Activated CD4-positive, alpha-beta T cell treated with anti-CD3 and anti-CD28 coated beads, Interleukin-2, amount 50 U/mL, for 48 hours (primary cell): ENCODE results near the gene ZMIZ1.

Experiments used
- DNase-seq, 2 experiments: peaks; one replicate each; pipeline ENCODE4 v3.0.0-alpha.2; 2020

Gene ZMIZ1

GRCh38 chr10:79066411-79067240, 2.1 kb upstream of the ZMIZ1 start:
- peak; percentile 7 to 23 for DNase-seq

- peak; percentile 87 to 89 for DNase-seq
Observed at GRCh38 chr10:79067241-79068202, 1.2 kb upstream of the ZMIZ1 start.

- peak; percentile 50 to 53 for DNase-seq
Observed at GRCh38 chr10:79068203-79068561, 584 bp upstream of the ZMIZ1 start.

GRCh38 chr10:79069325-79070080, 737 bp downstream of the ZMIZ1 start:
- peak; percentile 52 to 61 for DNase-seq

- no peak for DNase-seq
Observed at GRCh38 chr10:79070081-79070605, 1.4 kb downstream of the ZMIZ1 start.

GRCh38 chr10:79070606-79071395, 2.0 kb downstream of the ZMIZ1 start:
- peak; percentile 31 to 47 for DNase-seq

- no peak for DNase-seq
Observed at GRCh38 chr10:79071396-79071923, 2.7 kb downstream of the ZMIZ1 start.

GRCh38 chr10:79072041-79072441, 3.3 kb downstream of the ZMIZ1 start:
- DNase-seq = no peak

GRCh38 chr10:79072994-79073645, 4.4 kb downstream of the ZMIZ1 start:
- no peak for DNase-seq

- DNase-seq = no peak
Observed at GRCh38 chr10:79073784-79074432, 5.1 kb downstream of the ZMIZ1 start.

- no peak for DNase-seq
Observed at GRCh38 chr10:79074732-79075131, 6.0 kb downstream of the ZMIZ1 start.

- no peak for DNase-seq
Observed at GRCh38 chr10:79075418-79075817, 6.7 kb downstream of the ZMIZ1 start.

GRCh38 chr10:79077488-79078173, 8.9 kb downstream of the ZMIZ1 start:
- DNase-seq = no peak

GRCh38 chr10:79078367-79079053, 9.7 kb downstream of the ZMIZ1 start:
- no peak for DNase-seq

GRCh38 chr10:79079054-79079397, 10.3 kb downstream of the ZMIZ1 start:
- no peak for DNase-seq

- no peak for DNase-seq
Observed at GRCh38 chr10:79079490-79080355, 11.0 kb downstream of the ZMIZ1 start.

- no peak for DNase-seq
Observed at GRCh38 chr10:79081353-79082034, 12.7 kb downstream of the ZMIZ1 start.

- no peak for DNase-seq
Observed at GRCh38 chr10:79082035-79082373, 13.2 kb downstream of the ZMIZ1 start.
